CD14-positive monocyte (primary cell): Measurements from ENCODE around the gene C11orf42. TPM values are rescaled to one million over a fixed set of nuclear protein-coding genes. Genes with fewer than 3 reads are reported as not detected.

Source experiments
- DNase-seq, 3 donors: peaks; one replicate each; pipeline ENCODE4 v3.0.0-alpha.2; 2011 to 2022
- H2AFZ ChIP-seq: 2 replicates; pipeline ENCODE4 v1.6.0; 2012; ENCODE audit warnings: mild to moderate bottlenecking, low read depth, low read length, inconsistent platforms; ENCODE audit not compliant: insufficient read depth, poor library complexity, severe bottlenecking
- H3K27ac ChIP-seq, 2 donors: 1 replicate in 1 of 2; 2 replicates in 1 of 2; pipeline ENCODE4 v1.5.1; 2012 to 2013; ENCODE audit warnings: low read length in 2 of 2, control low read depth in 1 of 2, inconsistent platforms in 1 of 2, low read depth in 1 of 2, mild to moderate bottlenecking in 1 of 2
- H3K27me3 ChIP-seq, 2 donors: one replicate each; pipeline versions ENCODE4 v1.6.0 to v1.6.1; 2011 to 2013; ENCODE audit warnings: low read length in 2 of 2; ENCODE audit not compliant: control insufficient read depth in 2 of 2, insufficient read depth in 2 of 2
- H3K36me3 ChIP-seq, 2 donors: replicated peaks in 1 of 2; 1 replicate in 1 of 2; 2 replicates in 1 of 2; pipeline versions ENCODE4 v1.5.1 to v1.6.1; 2012 to 2013; ENCODE audit warnings: low read length in 2 of 2, control low read depth in 1 of 2, inconsistent platforms in 1 of 2, mild to moderate bottlenecking in 1 of 2; ENCODE audit not compliant: insufficient read depth in 2 of 2, control insufficient read depth in 1 of 2
- H3K4me1 ChIP-seq, 2 donors: 1 replicate in 1 of 2; 2 replicates in 1 of 2; pipeline versions ENCODE4 v1.5.1 to v1.6.1; 2012 to 2013; ENCODE audit warnings: low read length in 2 of 2, control low read depth in 1 of 2, inconsistent platforms in 1 of 2, mild to moderate bottlenecking in 1 of 2, moderate library complexity in 1 of 2; ENCODE audit not compliant: insufficient read depth in 2 of 2, control insufficient read depth in 1 of 2
- H3K4me2 ChIP-seq: replicated peaks from 2 replicates; pipeline ENCODE3; 2012; ENCODE audit warnings: low read length, moderate library complexity, mild to moderate bottlenecking; ENCODE audit not compliant: poor library complexity, severe bottlenecking; ENCODE audit errors: extremely low read depth
- H3K4me3 ChIP-seq, 3 experiments: fragments of 200-600 bp in 1 of 3; sonication (generic) in 1 of 3; replicated peaks in 1 of 3; 1 replicate in 2 of 3; 2 replicates in 1 of 3; pipeline ENCODE4 v1.5.1; 2011 to 2013; ENCODE audit warnings: low read length in 3 of 3, mild to moderate bottlenecking in 3 of 3, control low read depth in 2 of 3, low read depth in 2 of 3, inconsistent platforms in 1 of 3, moderate library complexity in 1 of 3
- H3K79me2 ChIP-seq: 2 replicates; pipeline ENCODE4 v1.6.0; 2012; ENCODE audit warnings: mild to moderate bottlenecking, control low read depth, inconsistent platforms, low read length, moderate library complexity; ENCODE audit not compliant: insufficient read depth
- H3K9ac ChIP-seq: 2 replicates; pipeline ENCODE4 v1.6.0; 2017; ENCODE audit warnings: low read length, mild to moderate bottlenecking; ENCODE audit not compliant: insufficient read depth, poor library complexity, severe bottlenecking
- H3K9me3 ChIP-seq, 2 donors: replicated peaks in 1 of 2; 1 replicate in 1 of 2; 2 replicates in 1 of 2; pipeline versions ENCODE4 v1.5.1 to v1.6.1; 2012 to 2013; ENCODE audit warnings: low read length in 2 of 2, control low read depth in 1 of 2; ENCODE audit not compliant: control insufficient read depth in 1 of 2, insufficient read depth in 1 of 2
- H4K20me1 ChIP-seq: 2 replicates; pipeline ENCODE4 v1.6.0; 2012; ENCODE audit warnings: mild to moderate bottlenecking, low read length, control low read depth, moderate library complexity; ENCODE audit not compliant: insufficient read depth
- H3K27ac Mint-ChIP-seq, 7 donors: one replicate each; pipeline ENCODE4 v1.8.0; 2020; ENCODE audit warnings: mild to moderate bottlenecking in 7 of 7, mixed read lengths in 7 of 7, moderate library complexity in 6 of 7, inconsistent platforms in 2 of 7
- H3K27me3 Mint-ChIP-seq, 3 donors: one replicate each; pipeline ENCODE4 v1.8.0; 2021 to 2022; ENCODE audit warnings: low read depth in 3 of 3, mild to moderate bottlenecking in 3 of 3, mixed read lengths in 3 of 3, moderate library complexity in 3 of 3, inconsistent platforms in 1 of 3
- H3K36me3 Mint-ChIP-seq, 2 donors: one replicate each; pipeline ENCODE4 v1.8.0; 2020; ENCODE audit warnings: mixed read lengths in 2 of 2, inconsistent platforms in 1 of 2, mild to moderate bottlenecking in 1 of 2
- H3K4me1 Mint-ChIP-seq: one replicate; pipeline ENCODE4 v1.8.0; 2020; ENCODE audit warnings: mild to moderate bottlenecking, mixed read lengths
- H3K4me3 Mint-ChIP-seq, 2 donors: one replicate each; pipeline ENCODE4 v1.8.0; 2020; ENCODE audit warnings: mild to moderate bottlenecking in 2 of 2, mixed read lengths in 2 of 2, moderate library complexity in 1 of 2
- H3K9me3 Mint-ChIP-seq, 7 donors: one replicate each; pipeline ENCODE4 v1.8.0; 2020 to 2022; ENCODE audit warnings: mixed read lengths in 7 of 7, mild to moderate bottlenecking in 6 of 7, moderate library complexity in 6 of 7, inconsistent platforms in 2 of 7
- CTCF ChIP-seq: fragments of 200-600 bp; IDR thresholded peaks from one replicate; pipeline ENCODE4 v1.8.0; 2022; ENCODE audit warnings: antibody characterized with exemption, mild to moderate bottlenecking
- WGBS: methylation state at CpG from one replicate; pipeline ENCODE4 v1.1.5; 2013; ENCODE audit warnings: missing lambda C conversion rate; ENCODE audit not compliant: insufficient coverage; 5-methylcytosine and 5-hydroxymethylcytosine counted together
- intact Hi-C, 2 donors: fragments of 100-400 bp; cut with micrococcal nuclease; formaldehyde crosslinking; loops; one replicate each; pipeline versions ENCODE4 v1.15.0 to v1.15.1; 2023
- polyA plus RNA-seq, 3 donors: library from polyadenylated mRNA; depleted of rRNA in 1 of 3; unstranded in 2 of 3; stranded (reverse) in 1 of 3; fragments of 300-500 nt in 2 of 3; fragments of >200 nt in 1 of 3; fragmentation: Illumina TruSeq in 2 of 3; gene quantifications; 1 replicate in 2 of 3; 2 replicates in 1 of 3; pipeline ENCODE4 v1.2.3, GENCODE V29; 2012 to 2021

Gene C11orf42
- polyA plus RNA-seq, 3 donors, result not detected

- Mint-ChIP-seq H3K9me3 (no peaks in the 10 kb centered on the region), H3K27ac (peak overlapping the region in 6 of 7 donors; percentile 28 to 100 (median 70)), H3K36me3 (peaks cover 51 to 64% of the 10 kb centered on the region in 2 donors), H3K4me1 (peaks cover 53% of the 10 kb centered on the region), H3K4me3 (no peak overlapping the region), H3K27me3 (no peaks in the 10 kb centered on the region)
- Histone ChIP-seq H3K36me3 (peaks cover 35 to 60% of the 10 kb centered on the region in 2 donors), H3K4me3 (no peak overlapping the region), H2AFZ (no peak overlapping the region), H3K9ac (no peak overlapping the region), H3K27ac (peak overlapping the region in 1 of 2 donors; percentile 100), H3K9me3 (no peaks in the 10 kb centered on the region), H3K79me2 (peaks cover 23% of the 10 kb centered on the region), H3K4me2 (no peak overlapping the region), H4K20me1 (no peaks in the 10 kb centered on the region), H3K27me3 (no peaks in the 10 kb centered on the region), H3K4me1 (peaks cover 46 to 60% of the 10 kb centered on the region in 2 donors)
- intact Hi-C loops, result no loop called here
- DNase-seq, result no peak
- WGBS, result 100% methylated on average over 2 of the region's 3 CpGs
- TF ChIP-seq CTCF, result no peak
Observed at GRCh38 chr11:6206456-6207180, 1.3 kb downstream of the C11orf42 start.

- no peaks in the 10 kb centered on the region for H3K9me3 ChIP-seq
- WGBS, result over 99% methylated on average over 12 of the region's 12 CpGs
- no peak overlapping the region for H3K4me3 ChIP-seq
- H3K4me1 ChIP-seq, result peaks cover 43 to 59% of the 10 kb centered on the region in 2 donors
- TF ChIP-seq CTCF, result no peak
- peaks cover 51 to 82% of the 10 kb centered on the region in 2 donors for H3K36me3 ChIP-seq
- Mint-ChIP-seq H3K9me3 (no peaks in the 10 kb centered on the region), H3K4me3 (no peak overlapping the region), H3K27me3 (no peaks in the 10 kb centered on the region), H3K27ac (no peak overlapping the region), H3K4me1 (peaks cover 25% of the 10 kb centered on the region), H3K36me3 (peaks cover 28 to 47% of the 10 kb centered on the region in 2 donors)
- no peak overlapping the region for H3K27ac ChIP-seq
- no peak overlapping the region for H3K9ac ChIP-seq
- no peaks in the 10 kb centered on the region for H4K20me1 ChIP-seq
- DNase-seq, result no peak
- H3K4me2 ChIP-seq, result no peak overlapping the region
- intact Hi-C loops, result no loop called here
- no peak overlapping the region for H2AFZ ChIP-seq
- no peaks in the 10 kb centered on the region for H3K27me3 ChIP-seq
- peaks cover 6% of the 10 kb centered on the region for H3K79me2 ChIP-seq
Observed at GRCh38 chr11:6209801-6210200, 4.4 kb downstream of the C11orf42 start.
